ENCODE results near the gene CSF3R. TPM values are rescaled to one million over a fixed set of nuclear protein-coding genes. Genes with fewer than 3 reads are reported as not detected.

Gene CSF3R
- total and polyA plus RNA-seq, 2 donors from 2014 or later, result 1.4 to 13.3 TPM

DNA sequence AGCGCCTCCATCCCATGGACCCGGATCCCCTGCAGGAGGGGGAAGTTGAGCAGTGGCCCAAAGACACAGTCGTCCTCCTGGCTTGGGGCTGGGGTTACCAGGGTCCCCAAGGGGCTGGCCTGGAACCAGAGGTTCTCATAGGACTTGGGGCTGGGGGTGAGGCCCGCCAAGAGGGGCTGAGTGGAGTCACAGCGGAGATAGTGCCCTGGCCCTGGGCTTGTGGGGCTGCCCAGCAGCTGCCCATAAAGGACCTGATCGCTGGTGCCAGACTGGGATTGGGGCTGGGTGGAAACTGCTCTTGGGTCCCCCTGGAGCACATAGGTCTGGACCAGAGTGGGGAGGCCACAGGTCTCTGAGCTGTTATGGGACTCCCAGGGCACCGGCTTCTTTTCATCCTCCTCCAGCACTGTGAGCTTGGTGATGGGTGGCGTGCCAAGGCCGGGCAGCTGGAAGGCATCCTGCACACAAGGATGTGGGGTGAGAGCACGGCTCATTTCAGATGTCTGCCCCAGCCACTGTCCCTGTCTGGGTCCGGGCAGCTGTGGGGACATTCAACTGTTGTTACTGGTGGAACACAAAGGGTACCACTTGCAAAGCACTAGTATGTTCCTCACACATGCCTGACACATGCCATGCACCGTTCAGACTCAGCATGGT is 16.2 kb downstream of the CSF3R start:
- DNase-seq (peak in 1 of 5 donors; percentile 48), FAIRE-seq (no peak)
- peaks cover 0 to 3% (median 0%) of the 10 kb centered on the region in 3 donors for H3K36me3 ChIP-seq (ENCODE audit: control insufficient read depth in 2 of 3, insufficient read depth in 3 of 3, low read length in 3 of 3)
- intact Hi-C loops (cut with DNase I), result no loop called here
- no peak overlapping the region for H3K9ac ChIP-seq (ENCODE audit: low read length in 3 of 3)
- TF ChIP-seq, protein P1, sequence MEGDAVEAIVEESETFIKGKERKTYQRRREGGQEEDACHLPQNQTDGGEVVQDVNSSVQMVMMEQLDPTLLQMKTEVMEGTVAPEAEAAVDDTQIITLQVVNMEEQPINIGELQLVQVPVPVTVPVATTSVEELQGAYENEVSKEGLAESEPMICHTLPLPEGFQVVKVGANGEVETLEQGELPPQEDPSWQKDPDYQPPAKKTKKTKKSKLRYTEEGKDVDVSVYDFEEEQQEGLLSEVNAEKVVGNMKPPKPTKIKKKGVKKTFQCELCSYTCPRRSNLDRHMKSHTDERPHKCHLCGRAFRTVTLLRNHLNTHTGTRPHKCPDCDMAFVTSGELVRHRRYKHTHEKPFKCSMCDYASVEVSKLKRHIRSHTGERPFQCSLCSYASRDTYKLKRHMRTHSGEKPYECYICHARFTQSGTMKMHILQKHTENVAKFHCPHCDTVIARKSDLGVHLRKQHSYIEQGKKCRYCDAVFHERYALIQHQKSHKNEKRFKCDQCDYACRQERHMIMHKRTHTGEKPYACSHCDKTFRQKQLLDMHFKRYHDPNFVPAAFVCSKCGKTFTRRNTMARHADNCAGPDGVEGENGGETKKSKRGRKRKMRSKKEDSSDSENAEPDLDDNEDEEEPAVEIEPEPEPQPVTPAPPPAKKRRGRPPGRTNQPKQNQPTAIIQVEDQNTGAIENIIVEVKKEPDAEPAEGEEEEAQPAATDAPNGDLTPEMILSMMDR (IDR thresholded peaks at IDR 0.05; ENCODE audit: borderline replicate concordance, extremely low read depth, insufficient read depth), result no peak
- H3K27ac ChIP-seq (ENCODE audit: low read depth in 2 of 2, low read length in 2 of 2), result no peak overlapping the region
- H3K4me3 ChIP-seq (ENCODE audit: low read length in 3 of 3), result no peak overlapping the region
- no peaks in the 10 kb centered on the region for H3K9me3 ChIP-seq (ENCODE audit: control insufficient read depth in 2 of 3, insufficient read depth in 1 of 3, low read length in 3 of 3)
- H3K4me1 ChIP-seq (ENCODE audit: control insufficient read depth in 2 of 3, insufficient read depth in 2 of 3, low read depth in 1 of 3, low read length in 3 of 3), result peaks cover 0 to 4% (median 3%) of the 10 kb centered on the region in 3 donors
- H3K27me3 ChIP-seq (ENCODE audit: control insufficient read depth, insufficient read depth, low read length), result no peaks in the 10 kb centered on the region

DNA sequence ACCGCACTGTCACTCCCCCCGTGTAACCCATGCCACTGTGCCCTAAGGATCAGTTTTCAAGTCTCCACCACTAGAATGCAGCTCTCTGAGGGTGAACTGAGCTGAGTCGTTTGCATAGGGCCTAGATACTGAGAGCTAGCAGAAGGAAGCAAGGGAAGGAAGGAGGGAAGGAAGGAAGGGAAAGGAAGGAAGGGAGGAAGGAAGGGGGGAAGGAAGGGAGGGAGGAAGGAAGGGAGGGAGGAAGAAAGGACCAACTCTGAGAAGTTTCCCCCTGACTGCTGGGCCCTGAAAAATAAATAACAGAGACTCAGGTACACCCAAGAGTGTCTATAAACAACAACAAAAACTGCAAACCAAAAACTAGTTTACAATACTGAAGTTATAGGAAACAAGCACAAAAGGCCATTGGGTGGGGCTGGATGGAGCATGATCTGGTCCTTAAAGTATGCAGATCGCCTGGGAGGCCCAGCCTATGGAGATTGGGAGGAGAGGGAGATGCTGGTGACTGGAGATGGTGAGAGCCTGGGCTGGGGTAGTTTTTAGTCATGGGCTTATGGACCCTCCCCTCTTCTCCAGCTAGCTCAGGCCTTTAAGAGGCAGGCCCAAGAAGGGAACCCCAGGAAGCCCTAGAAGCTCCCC is 16.9 kb downstream of the CSF3R start:
- no peaks in the 10 kb centered on the region for H3K9me3 ChIP-seq (ENCODE audit: control insufficient read depth in 2 of 3, insufficient read depth in 1 of 3, low read length in 3 of 3)
- TF ChIP-seq, protein P1 (IDR thresholded peaks at IDR 0.05; ENCODE audit: borderline replicate concordance, extremely low read depth, insufficient read depth), result no peak
- intact Hi-C loops (cut with DNase I), result no loop called here
- no peaks in the 10 kb centered on the region for H3K27me3 ChIP-seq (ENCODE audit: control insufficient read depth, insufficient read depth, low read length)
- peaks cover 0 to 9% (median 3%) of the 10 kb centered on the region in 3 donors for H3K36me3 ChIP-seq (ENCODE audit: control insufficient read depth in 2 of 3, insufficient read depth in 3 of 3, low read length in 3 of 3)
- DNase-seq (peak in 1 of 5 donors; percentile 20), FAIRE-seq (no peak)
- H3K4me1 ChIP-seq (ENCODE audit: control insufficient read depth in 2 of 3, insufficient read depth in 2 of 3, low read depth in 1 of 3, low read length in 3 of 3), result peaks cover 0 to 4% (median 3%) of the 10 kb centered on the region in 3 donors
- H3K9ac ChIP-seq (ENCODE audit: low read length in 3 of 3), result no peak overlapping the region
- H3K4me3 ChIP-seq (ENCODE audit: low read length in 3 of 3), result no peak overlapping the region
- no peak overlapping the region for H3K27ac ChIP-seq (ENCODE audit: low read depth in 2 of 2, low read length in 2 of 2)

DNA sequence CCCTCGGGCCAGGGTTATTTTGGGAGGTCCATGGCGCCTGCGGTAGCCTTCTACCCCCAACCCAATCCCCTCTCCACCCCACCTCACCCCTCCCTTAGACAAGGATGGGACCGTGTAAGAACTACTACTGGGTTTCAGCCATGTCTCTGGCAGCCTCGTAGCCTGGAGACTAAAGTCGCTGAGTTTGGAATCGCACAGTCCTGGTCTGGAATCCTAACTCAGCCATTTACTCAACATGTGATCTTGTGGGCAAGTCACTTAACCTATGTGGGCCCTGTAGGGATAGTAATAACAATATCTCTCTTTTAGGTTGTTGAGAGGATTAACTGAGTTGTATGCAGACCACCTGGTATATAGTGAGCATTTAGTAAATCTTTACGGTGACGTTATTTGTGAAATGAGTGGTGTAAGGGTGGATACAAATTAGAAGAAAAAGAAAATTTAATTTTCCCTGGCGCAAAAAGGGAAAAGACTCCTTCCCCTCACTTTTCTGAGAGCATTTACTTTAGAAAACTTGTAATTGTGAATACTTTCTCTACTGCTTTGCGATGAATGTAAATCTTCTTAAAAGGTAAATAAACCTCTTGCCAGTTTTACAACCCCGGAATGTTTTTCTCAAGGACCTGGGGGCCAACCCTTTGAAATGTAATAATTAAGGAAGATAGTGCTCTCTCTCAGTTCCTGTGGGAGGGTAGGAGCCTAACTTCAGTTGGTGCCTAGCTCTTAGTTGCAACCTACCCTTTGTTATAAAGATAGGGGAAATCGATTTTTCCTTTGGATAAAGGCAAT is 17.9 kb downstream of the CSF3R start:
- intact Hi-C loops (cut with DNase I), result no loop called here
- Histone ChIP-seq H3K9me3 (ENCODE audit: control insufficient read depth in 2 of 3, insufficient read depth in 1 of 3, low read length in 3 of 3) (no peaks in the 10 kb centered on the region), H3K4me3 (ENCODE audit: low read length in 3 of 3) (peak overlapping the region; percentile 91 to 97 (median 95)), H3K36me3 (ENCODE audit: control insufficient read depth in 2 of 3, insufficient read depth in 3 of 3, low read length in 3 of 3) (peaks cover 0 to 16% (median 8%) of the 10 kb centered on the region in 3 donors), H3K4me1 (ENCODE audit: control insufficient read depth in 2 of 3, insufficient read depth in 2 of 3, low read depth in 1 of 3, low read length in 3 of 3) (peaks cover 0 to 4% (median 3%) of the 10 kb centered on the region in 3 donors), H3K27me3 (ENCODE audit: control insufficient read depth, insufficient read depth, low read length) (no peaks in the 10 kb centered on the region), H3K27ac (ENCODE audit: low read depth in 2 of 2, low read length in 2 of 2) (peak overlapping the region; percentile 95 to 96), H3K9ac (ENCODE audit: low read length in 3 of 3) (peak overlapping the region; percentile 66 to 95 (median 78))
- DNase-seq (peak in 2 of 5 donors; percentile 75 to 79), FAIRE-seq (no peak)
- TF ChIP-seq, protein P1 (IDR thresholded peaks at IDR 0.05; ENCODE audit: borderline replicate concordance, extremely low read depth, insufficient read depth), result no peak

All from kidney (tissue), 14 donors.